IPS-15b (cell line): Measurements from ENCODE around the gene SYT2.
"Not testable (repeated sequence)": the region's sequence is repeated elsewhere in the genome, so short reads cannot be mapped to it uniquely, and the experiment has no call there.

Experiments
- H3K27me3 ChIP-seq: one replicate; pipeline ENCODE4 v1.6.1; 2013; ENCODE audit warnings: low read length; ENCODE audit not compliant: control insufficient read depth, insufficient read depth
- H3K36me3 ChIP-seq: one replicate; pipeline ENCODE4 v1.6.1; 2013; ENCODE audit warnings: low read length; ENCODE audit not compliant: control insufficient read depth, insufficient read depth
- H3K4me1 ChIP-seq: one replicate; pipeline ENCODE4 v1.6.1; 2013; ENCODE audit warnings: mild to moderate bottlenecking, low read length; ENCODE audit not compliant: control insufficient read depth, insufficient read depth
- H3K4me3 ChIP-seq: one replicate; pipeline ENCODE4 v1.5.1; 2013; ENCODE audit warnings: low read depth, low read length
- H3K9ac ChIP-seq: one replicate; pipeline ENCODE4 v1.6.1; 2013; ENCODE audit warnings: low read depth, mild to moderate bottlenecking, low read length
- H3K9me3 ChIP-seq: one replicate; pipeline ENCODE4 v1.6.1; 2013; ENCODE audit warnings: mild to moderate bottlenecking, low read length; ENCODE audit not compliant: control insufficient read depth, insufficient read depth

Gene SYT2

GRCh38 chr1:202553560-202554038 lies 156.7 kb downstream of the SYT2 start:
- H3K9me3 ChIP-seq: no peaks in the 10 kb centered on the region
- H3K4me3 ChIP-seq: no peak overlapping the region
- H3K36me3 ChIP-seq: no peaks in the 10 kb centered on the region
- H3K27me3 ChIP-seq: no peaks in the 10 kb centered on the region
- H3K9ac ChIP-seq: no peak overlapping the region
- H3K4me1 ChIP-seq: no peaks in the 10 kb centered on the region

DNA sequence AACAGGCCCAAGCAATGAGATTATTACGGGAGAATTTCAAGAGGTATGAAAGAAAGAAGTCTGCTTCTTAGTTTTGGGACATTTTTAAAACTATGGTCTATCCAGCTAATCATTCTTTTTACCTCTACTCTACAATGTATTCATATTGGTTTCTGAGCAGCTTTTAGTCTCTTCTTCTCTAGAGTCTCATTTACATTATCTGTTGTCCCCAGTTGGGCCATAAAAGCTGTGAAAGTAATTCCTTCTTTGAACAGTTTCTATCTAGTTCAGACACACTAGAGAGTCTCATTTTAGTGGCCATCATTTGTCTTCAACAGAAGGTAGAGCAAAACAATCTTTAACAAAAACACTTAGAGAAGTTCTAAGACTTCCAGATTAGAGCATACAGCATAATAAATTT lies 157.2 kb downstream of the SYT2 start:
- H3K27me3 ChIP-seq, H3K36me3 ChIP-seq, H3K4me3 ChIP-seq, H3K9me3 ChIP-seq, H3K9ac ChIP-seq, H3K4me1 ChIP-seq: not testable (repeated sequence)

DNA sequence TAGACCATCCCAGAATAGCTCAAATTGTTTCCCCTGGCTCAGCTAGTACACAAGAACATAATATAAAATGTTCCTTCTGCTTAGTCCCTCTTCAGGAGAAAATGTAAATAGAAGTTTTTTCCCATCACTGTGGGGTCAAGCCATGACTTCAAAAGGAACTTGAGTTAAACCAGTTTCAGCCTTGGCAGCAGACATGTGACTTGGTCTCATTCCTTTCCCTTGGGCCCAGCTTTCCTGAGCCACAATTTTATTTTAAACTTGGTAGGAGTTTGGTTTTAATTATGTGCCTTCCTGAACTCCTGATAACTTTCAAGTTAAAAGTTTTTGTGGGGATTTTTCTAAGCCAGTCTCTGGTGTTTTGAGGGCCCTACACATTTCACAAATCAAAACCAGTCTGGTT lies 157.6 kb downstream of the SYT2 start:
- not testable (repeated sequence) for H3K4me3 ChIP-seq, H3K9ac ChIP-seq, H3K9me3 ChIP-seq, H3K27me3 ChIP-seq, H3K36me3 ChIP-seq, H3K4me1 ChIP-seq

DNA sequence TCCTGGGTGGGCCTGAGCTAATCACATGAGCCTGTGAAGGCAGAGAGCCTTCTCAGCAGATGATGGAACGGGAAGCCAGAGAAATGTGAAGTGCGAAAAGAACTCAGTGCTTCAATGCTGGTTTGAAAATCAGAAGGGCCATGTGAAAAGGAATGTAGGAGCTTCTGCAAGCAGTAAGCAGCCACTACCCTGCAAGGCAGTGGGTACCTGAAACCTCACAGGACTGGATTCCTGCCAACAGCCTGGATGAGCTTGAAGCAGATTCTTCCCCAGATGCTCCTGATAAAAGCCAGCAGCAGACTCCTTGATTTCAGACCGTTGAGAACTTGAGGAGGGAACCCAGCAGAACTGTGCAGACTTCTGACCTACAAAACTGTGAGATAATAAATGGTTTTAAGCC lies 158.6 kb downstream of the SYT2 start:
- no peaks in the 10 kb centered on the region for H3K9me3 ChIP-seq
- no peak overlapping the region for H3K9ac ChIP-seq

DNA sequence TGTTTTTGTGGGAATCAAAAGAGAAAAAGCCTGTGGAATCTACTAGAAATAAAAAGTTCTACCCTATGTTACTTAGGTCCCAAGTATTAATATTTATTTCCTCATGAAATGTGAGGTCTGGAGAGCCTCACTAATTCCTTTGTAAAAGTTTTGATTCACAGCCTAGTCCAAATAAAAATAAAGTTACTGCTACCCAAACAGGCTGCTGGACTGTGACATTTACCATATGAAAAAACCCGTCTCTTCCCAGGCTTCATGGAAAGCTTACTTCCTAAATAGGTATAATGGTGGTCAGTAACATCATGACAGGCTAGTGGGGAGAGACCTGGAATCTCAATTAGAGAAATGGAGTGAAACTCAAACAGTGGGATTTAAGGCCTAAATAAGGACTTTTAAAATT lies 160.2 kb downstream of the SYT2 start:
- H3K27me3 ChIP-seq, H3K4me3 ChIP-seq, H3K9me3 ChIP-seq, H3K9ac ChIP-seq, H3K36me3 ChIP-seq, H3K4me1 ChIP-seq: not testable (repeated sequence)

More for the DNA sequence above, 158.6 kb downstream of the SYT2 start:
- no peaks in the 10 kb centered on the region for H3K36me3 ChIP-seq
- H3K4me1 ChIP-seq: no peaks in the 10 kb centered on the region
- no peak overlapping the region for H3K4me3 ChIP-seq
- no peaks in the 10 kb centered on the region for H3K27me3 ChIP-seq

DNA sequence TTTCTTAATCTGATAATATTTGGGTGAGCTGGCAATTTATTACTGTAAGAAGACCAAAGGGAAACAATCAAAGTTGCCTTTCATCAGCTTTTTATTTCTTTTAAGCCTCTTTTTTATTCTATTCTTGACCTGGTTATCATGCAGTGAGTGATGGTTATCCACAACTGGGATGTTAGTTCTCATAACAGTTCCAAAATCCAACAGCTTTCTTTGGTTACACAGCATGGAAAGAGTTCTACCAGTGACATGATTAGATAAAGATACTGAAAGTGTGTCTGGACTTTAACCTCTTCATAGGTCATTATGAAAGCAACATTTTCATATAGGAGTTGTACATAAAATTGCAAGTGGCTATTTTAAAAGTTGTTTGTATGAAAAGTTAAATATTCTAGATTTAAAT lies 163.0 kb downstream of the SYT2 start:
- no peak overlapping the region for H3K9ac ChIP-seq
- H3K27me3 ChIP-seq: no peaks in the 10 kb centered on the region
- no peaks in the 10 kb centered on the region for H3K9me3 ChIP-seq
- no peak overlapping the region for H3K4me3 ChIP-seq
- H3K36me3 ChIP-seq: no peaks in the 10 kb centered on the region
- no peaks in the 10 kb centered on the region for H3K4me1 ChIP-seq

DNA sequence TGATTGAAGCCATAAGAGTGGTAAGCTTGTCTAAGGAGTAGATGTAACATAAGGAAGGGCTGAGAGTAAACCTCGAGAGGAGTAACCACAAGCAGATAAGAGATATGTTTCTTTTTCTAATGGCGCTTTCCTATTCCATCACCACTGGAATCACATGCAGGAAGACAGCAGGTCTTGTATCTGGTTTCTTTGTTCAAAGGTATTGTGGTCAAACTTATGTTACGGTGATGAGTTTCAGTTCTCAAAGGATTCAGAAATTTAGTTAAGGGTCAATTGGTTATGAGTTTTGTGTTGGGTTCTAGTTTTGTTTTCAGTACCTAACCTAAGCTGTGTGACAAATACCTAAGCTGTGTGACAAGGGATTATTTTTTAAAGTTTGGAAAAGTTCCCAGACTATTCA lies 163.5 kb downstream of the SYT2 start:
- H3K36me3 ChIP-seq, H3K4me3 ChIP-seq, H3K4me1 ChIP-seq, H3K9ac ChIP-seq, H3K9me3 ChIP-seq, H3K27me3 ChIP-seq: not testable (repeated sequence)

GRCh38 chr1:202546377-202546776 lies 163.9 kb downstream of the SYT2 start:
- H3K36me3 ChIP-seq, H3K4me3 ChIP-seq, H3K9me3 ChIP-seq, H3K27me3 ChIP-seq, H3K9ac ChIP-seq, H3K4me1 ChIP-seq: not testable (repeated sequence)

DNA sequence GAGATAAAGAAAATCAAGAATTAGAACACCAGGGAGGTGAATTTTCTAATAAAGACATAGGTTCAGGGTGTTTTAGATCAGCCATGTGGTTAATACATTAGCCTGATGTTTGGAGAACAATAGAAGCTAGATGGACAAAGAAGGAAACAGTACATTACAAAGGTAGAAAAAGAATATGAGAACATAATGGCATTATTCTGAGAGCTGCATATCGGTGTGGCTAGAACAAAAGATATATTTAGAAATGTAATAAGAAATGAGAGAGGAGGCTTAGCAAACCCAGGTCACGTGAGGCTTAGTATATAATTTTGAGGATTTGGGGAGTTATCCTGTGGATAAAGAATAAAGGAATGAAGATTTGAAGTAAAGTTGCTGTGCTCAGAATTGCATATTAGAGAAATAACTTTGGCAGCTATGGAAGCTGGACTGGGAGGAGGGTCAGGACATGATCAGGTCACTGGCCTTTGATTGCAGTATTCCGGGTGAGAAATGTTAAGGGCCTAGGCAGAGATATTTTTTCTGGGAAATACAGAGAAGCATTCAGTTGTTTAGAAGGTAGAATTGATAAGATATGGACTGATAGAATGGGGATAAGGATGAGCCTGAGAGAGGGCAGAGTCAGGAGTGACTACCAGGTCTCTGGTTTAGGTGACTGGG lies 164.5 kb downstream of the SYT2 start:
- not testable (repeated sequence) for H3K27me3 ChIP-seq, H3K9ac ChIP-seq, H3K4me1 ChIP-seq, H3K36me3 ChIP-seq, H3K4me3 ChIP-seq, H3K9me3 ChIP-seq

GRCh38 chr1:202544766-202545449 lies 165.3 kb downstream of the SYT2 start:
- not testable (repeated sequence) for H3K4me1 ChIP-seq, H3K36me3 ChIP-seq, H3K27me3 ChIP-seq, H3K4me3 ChIP-seq, H3K9ac ChIP-seq, H3K9me3 ChIP-seq

DNA sequence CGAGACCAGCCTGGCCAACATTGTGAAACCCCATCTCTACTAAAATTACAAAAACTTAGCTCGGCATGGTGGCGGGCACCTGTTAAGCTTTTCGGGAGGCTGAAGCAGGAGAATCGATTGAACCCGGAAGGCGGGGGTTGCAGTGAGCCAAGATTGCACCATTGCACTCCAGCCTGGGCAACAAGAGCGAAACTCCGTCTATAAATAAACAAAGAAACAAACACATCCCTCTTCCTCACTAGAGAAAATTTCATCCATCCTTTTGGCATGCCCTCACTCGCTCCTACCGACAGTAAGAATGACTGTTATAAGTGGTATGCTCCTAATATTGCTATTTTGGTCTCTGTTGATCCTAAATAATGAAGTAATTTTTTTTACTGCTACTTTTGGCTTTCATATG lies 166.7 kb downstream of the SYT2 start:
- H3K27me3 ChIP-seq, H3K4me3 ChIP-seq, H3K9ac ChIP-seq, H3K36me3 ChIP-seq, H3K9me3 ChIP-seq: not testable (repeated sequence)
- H3K4me1 ChIP-seq: peaks cover 16% of the 10 kb centered on the region

DNA sequence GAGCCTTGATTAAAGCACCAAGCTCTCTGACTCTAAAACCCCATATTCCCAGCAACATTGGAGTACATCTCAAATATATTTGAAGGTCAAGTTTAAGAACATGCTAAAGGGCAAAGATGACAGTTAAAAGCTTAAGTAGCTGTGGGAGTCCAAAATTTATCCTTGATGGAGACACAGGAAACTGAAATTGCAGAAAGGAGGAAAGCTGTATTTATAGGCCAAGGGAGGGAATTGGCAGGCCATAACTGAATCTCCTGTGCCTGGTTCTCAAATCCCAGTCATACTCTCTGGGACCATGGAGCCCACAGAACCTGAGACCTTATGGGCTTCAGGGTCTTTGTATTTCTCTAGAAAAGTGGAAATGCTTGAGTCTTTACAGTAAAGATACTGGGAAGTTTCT lies 167.8 kb downstream of the SYT2 start:
- not testable (repeated sequence) for H3K27me3 ChIP-seq, H3K9me3 ChIP-seq, H3K36me3 ChIP-seq, H3K4me3 ChIP-seq, H3K9ac ChIP-seq
- H3K4me1 ChIP-seq: peaks cover 16% of the 10 kb centered on the region
